H1 (cell line): ENCODE results near the gene DCDC2. TPM values are rescaled to one million over a fixed set of nuclear protein-coding genes. Genes with fewer than 3 reads are reported as not detected.

Experiments
- EP300 ChIP-seq, 2 experiments: IDR thresholded peaks; 1 replicate in 1 of 2; 2 replicates in 1 of 2; pipeline ENCODE4 v1.6.1; 2011 to 2012; ENCODE audit warnings: low read depth in 2 of 2, low read length in 2 of 2, mild to moderate bottlenecking in 2 of 2, borderline replicate concordance in 1 of 2, inconsistent platforms in 1 of 2, moderate library complexity in 1 of 2
- EZH2 ChIP-seq: fragments of 200-600 bp; sonication (generic); IDR thresholded peaks from 2 replicates; pipeline ENCODE4 v1.7.1; 2012; ENCODE audit warnings: low read depth, mild to moderate bottlenecking, moderate library complexity, low read length, inconsistent platforms; ENCODE audit not compliant: severe bottlenecking
- PHF8 ChIP-seq: fragments of 200-600 bp; sonication (generic); conservative IDR thresholded peaks from 2 replicates; pipeline ENCODE4 v1.7.1; 2012; ENCODE audit warnings: low read depth, mild to moderate bottlenecking, inconsistent platforms, low read length, moderate library complexity
- polyA plus RNA-seq, 7 experiments: library from polyadenylated mRNA; depleted of rRNA in 3 of 7; stranded (reverse) in 5 of 7; unstranded in 2 of 7; fragments of >200 nt in 5 of 7; fragments of 200-250 nt in 2 of 7; gene quantifications; 1 replicate in 5 of 7; 2 replicates in 1 of 7; 4 replicates in 1 of 7; pipeline versions ENCODE4 v1.2.1 to v1.2.3, GENCODE V29; 2011 to 2013; ENCODE audit warnings: missing spikeins in 2 of 7, mixed read lengths in 2 of 7
- total RNA-seq: library from RNA; stranded (reverse); fragmentation: NEBNext Ultra II Directional; extraction: Animal tissue kit (Norgen Biotek cat#: 25700); gene quantifications from 2 replicates; pipeline ENCODE4 v1.2.1, GENCODE V29; 2021

Gene DCDC2
- total and polyA plus RNA-seq, 2 of the 8 experiments (the other 6 are each of a cell fraction or from before 2014, with no cell fraction given), result 0.03 to 0.15 TPM

DNA sequence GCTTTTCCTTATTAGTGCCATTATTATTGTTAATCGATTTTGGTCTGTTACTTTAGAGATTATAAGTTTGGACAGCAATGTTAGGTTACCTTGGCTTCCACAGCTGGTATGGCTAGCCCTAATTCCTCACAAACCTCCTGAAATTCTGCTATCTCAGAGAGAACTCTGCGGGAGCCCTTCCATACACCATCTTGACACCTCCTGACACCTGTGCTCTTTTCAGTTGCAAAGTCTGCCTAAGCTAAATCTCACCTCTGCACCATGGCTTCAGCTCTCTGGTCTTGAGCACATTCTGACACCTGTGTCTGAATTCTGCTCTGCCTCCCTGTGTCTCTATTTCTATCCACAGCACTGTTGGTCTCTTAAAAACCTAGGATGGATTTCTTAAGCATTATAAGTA is 106.5 kb downstream of the DCDC2 start (continued):
- TF ChIP-seq PHF8 (no peak), EP300 (IDR thresholded peaks at IDR 0.05; ENCODE audit: borderline replicate concordance in 1 of 2, low read depth in 2 of 2, low read length in 2 of 2) (no peak), EZH2 (no peak)
